Bronchial epithelial cell (primary cell): ENCODE data around the gene MED12L. TPM values are rescaled to one million over a fixed set of nuclear protein-coding genes. Genes with fewer than 3 reads are reported as not detected.

ENCODE experiments used
- DNase-seq: peaks from one replicate; pipeline ENCODE4 v3.0.0-alpha.2; 2010; ENCODE audit warnings: low read depth
- FAIRE-seq: peaks from 2 replicates; lab custom pipeline; 2011; peaks lifted over from hg19 to GRCh38; lab: Jason Lieb, UNC
- H3K27me3 ChIP-seq: 2 replicates; pipeline ENCODE4 v1.5.1; 2011; ENCODE audit warnings: low read length; ENCODE audit not compliant: control insufficient read depth, insufficient read depth
- H3K36me3 ChIP-seq: 2 replicates; pipeline ENCODE4 v1.5.1; 2011; ENCODE audit warnings: low read length; ENCODE audit not compliant: control insufficient read depth, insufficient read depth
- H3K4me3 ChIP-seq: 2 replicates; pipeline ENCODE4 v1.5.1; 2011; ENCODE audit warnings: mild to moderate bottlenecking, low read depth, low read length, control low read depth
- CTCF ChIP-seq: IDR thresholded peaks from 2 replicates; pipeline ENCODE4 v1.5.1; 2011; ENCODE audit warnings: mild to moderate bottlenecking, moderate library complexity, low read length, control low read depth, inconsistent platforms; ENCODE audit not compliant: insufficient read depth, severe bottlenecking
- total RNA-seq: library from RNA; depleted of rRNA; stranded (reverse); fragments of >200 nt; gene quantifications from 2 replicates; pipeline ENCODE4 v1.2.1, GENCODE V29; 2014

The MED12L gene
- total RNA-seq, 1 donor from 2014 or later, result 0.26 TPM

- DNase-seq, result peak; percentile 54
- no peaks in the 10 kb centered on the region for H3K36me3 ChIP-seq
- H3K4me3 ChIP-seq, result no peak overlapping the region
- H3K27me3 ChIP-seq, result no peaks in the 10 kb centered on the region
- FAIRE-seq, result no peak
- peak; percentile 30 for TF ChIP-seq CTCF
These were observed 242.2 kb downstream of the MED12L start for GRCh38 chr3:151327571-151328198.

GRCh38 chr3:151328298-151328995, 243.0 kb downstream of the MED12L start:
- FAIRE-seq, result no peak

GRCh38 chr3:151329363-151329762, 243.9 kb downstream of the MED12L start, which contains the start of gene P2RY13:
Gene P2RY13 (minus strand): TSS chr3:151329549. CDS start chr3:151329528, 21 bp downstream.
- DNase-seq, result no peak
- no peaks in the 10 kb centered on the region for H3K36me3 ChIP-seq
- FAIRE-seq, result no peak
- no peak within 1 kb of the TSS for H3K4me3 ChIP-seq
- no peak for TF ChIP-seq CTCF
- H3K27me3 ChIP-seq, result no peaks in the 10 kb centered on the region

More at GRCh38 chr3:151328298-151328995, 243.0 kb downstream of the MED12L start:
- no peak for TF ChIP-seq CTCF
- peak; percentile 67 for DNase-seq
- Histone ChIP-seq H3K27me3 (no peaks in the 10 kb centered on the region), H3K36me3 (no peaks in the 10 kb centered on the region), H3K4me3 (no peak overlapping the region)

- no peak overlapping the region for H3K4me3 ChIP-seq
- H3K27me3 ChIP-seq, result no peaks in the 10 kb centered on the region
- DNase-seq (no peak), FAIRE-seq (no peak)
- TF ChIP-seq CTCF, result no peak
- H3K36me3 ChIP-seq, result no peaks in the 10 kb centered on the region
These were observed 244.9 kb downstream of the MED12L start for GRCh38 chr3:151330379-151330778.

GRCh38 chr3:151330899-151331298, 245.4 kb downstream of the MED12L start:
- DNase-seq (no peak), FAIRE-seq (no peak)
- no peaks in the 10 kb centered on the region for H3K36me3 ChIP-seq
- no peaks in the 10 kb centered on the region for H3K27me3 ChIP-seq
- TF ChIP-seq CTCF, result no peak
- H3K4me3 ChIP-seq, result no peak overlapping the region

- FAIRE-seq (no peak), DNase-seq (no peak)
- no peaks in the 10 kb centered on the region for H3K36me3 ChIP-seq
- TF ChIP-seq CTCF, result no peak
- H3K4me3 ChIP-seq, result no peak overlapping the region
- no peaks in the 10 kb centered on the region for H3K27me3 ChIP-seq
These were observed 246.2 kb downstream of the MED12L start for GRCh38 chr3:151331696-151332095.
